C4-2B (cell line): ENCODE results near the gene ZNF701.

Experiments used
- ZFX ChIP-seq: fragments of 450-650 bp; IDR thresholded peaks from 2 replicates; pipeline ENCODE4 v1.6.1; 2017
- TF ChIP-seq, protein P1 (sequence below): fragments of 450-650 bp; conservative IDR thresholded peaks from 2 replicates; pipeline ENCODE4 v1.5.1; 2017; ENCODE audit warnings: mild to moderate bottlenecking

DNA sequence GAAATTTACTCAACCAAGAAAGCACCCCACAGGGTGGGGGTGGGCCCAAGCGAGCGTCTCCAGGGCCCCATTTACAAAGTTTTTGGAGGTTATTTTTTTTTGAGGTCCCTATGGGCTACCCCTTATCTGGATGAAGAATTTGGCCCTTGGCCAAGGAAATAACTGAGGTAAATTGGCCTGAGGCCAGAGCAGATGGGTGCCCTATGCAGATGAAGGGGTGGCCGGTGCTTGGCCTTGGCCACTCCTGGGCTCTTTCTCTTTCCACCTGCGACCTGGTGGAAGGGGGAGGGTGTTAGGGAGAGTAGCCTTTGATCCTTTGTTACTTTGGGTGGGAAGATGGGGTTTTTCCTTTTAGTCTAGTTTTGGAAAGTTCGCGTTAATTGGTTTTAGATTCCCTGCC is 15.5 kb downstream of the ZNF701 start:
- TF ChIP-seq, protein P1, sequence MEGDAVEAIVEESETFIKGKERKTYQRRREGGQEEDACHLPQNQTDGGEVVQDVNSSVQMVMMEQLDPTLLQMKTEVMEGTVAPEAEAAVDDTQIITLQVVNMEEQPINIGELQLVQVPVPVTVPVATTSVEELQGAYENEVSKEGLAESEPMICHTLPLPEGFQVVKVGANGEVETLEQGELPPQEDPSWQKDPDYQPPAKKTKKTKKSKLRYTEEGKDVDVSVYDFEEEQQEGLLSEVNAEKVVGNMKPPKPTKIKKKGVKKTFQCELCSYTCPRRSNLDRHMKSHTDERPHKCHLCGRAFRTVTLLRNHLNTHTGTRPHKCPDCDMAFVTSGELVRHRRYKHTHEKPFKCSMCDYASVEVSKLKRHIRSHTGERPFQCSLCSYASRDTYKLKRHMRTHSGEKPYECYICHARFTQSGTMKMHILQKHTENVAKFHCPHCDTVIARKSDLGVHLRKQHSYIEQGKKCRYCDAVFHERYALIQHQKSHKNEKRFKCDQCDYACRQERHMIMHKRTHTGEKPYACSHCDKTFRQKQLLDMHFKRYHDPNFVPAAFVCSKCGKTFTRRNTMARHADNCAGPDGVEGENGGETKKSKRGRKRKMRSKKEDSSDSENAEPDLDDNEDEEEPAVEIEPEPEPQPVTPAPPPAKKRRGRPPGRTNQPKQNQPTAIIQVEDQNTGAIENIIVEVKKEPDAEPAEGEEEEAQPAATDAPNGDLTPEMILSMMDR: no peak
- no peak for TF ChIP-seq ZFX
